T-helper 2 cell treated with Interferon-gamma antibody and Interleukin-4, amounts not matched to agents 5 μg/mL and 100 μg/mL, for 36 hours (primary cell): Measurements from ENCODE around the gene STXBP2.
"Not testable (repeated sequence)": the region's sequence is repeated elsewhere in the genome, so short reads cannot be mapped to it uniquely, and the experiment has no call there.

Experiments used
- DNase-seq: peaks from one replicate; pipeline ENCODE4 v3.0.0; 2021; ENCODE audit warnings: low spot score
- H3K27ac Mint-ChIP-seq: one replicate; pipeline ENCODE4 v1.8.0; 2021; ENCODE audit warnings: mild to moderate bottlenecking, mixed read lengths
- H3K27me3 Mint-ChIP-seq: one replicate; pipeline ENCODE4 v1.8.0; 2021; ENCODE audit warnings: low read depth, mixed read lengths
- H3K36me3 Mint-ChIP-seq: one replicate; pipeline ENCODE4 v1.8.0; 2021; ENCODE audit warnings: low read depth, mixed read lengths
- H3K4me1 Mint-ChIP-seq: one replicate; pipeline ENCODE4 v1.8.0; 2021; ENCODE audit warnings: low read depth, mixed read lengths
- H3K4me3 Mint-ChIP-seq: one replicate; pipeline ENCODE4 v1.8.0; 2022; ENCODE audit warnings: mild to moderate bottlenecking, moderate library complexity, mixed read lengths
- H3K9me3 Mint-ChIP-seq: one replicate; pipeline ENCODE4 v1.8.0; 2021; ENCODE audit warnings: mixed read lengths

STXBP2 gene

DNA sequence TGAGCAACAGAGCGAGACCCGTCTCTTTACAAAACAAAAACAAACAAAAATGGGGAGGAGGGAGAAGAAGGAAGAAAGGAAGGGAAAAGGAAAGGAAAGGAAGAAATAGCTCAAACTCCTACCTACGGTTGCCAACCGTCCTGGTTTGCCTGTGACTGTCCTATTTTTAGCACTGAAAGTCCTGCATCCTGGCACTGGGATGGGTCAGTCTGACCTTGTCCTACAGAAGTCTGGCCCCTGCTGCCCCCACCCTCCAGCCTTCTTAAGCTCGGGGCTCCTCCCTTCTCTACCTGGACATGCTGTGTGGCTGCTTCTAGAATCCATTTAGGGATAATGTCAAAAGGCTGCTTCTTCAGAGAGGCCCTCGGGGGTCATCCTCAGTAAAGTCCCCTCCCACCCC, 1.2 kb upstream of the STXBP2 start:
- Mint-ChIP-seq H3K27me3 (no peaks in the 10 kb centered on the region), H3K4me3 (peak overlapping the region; percentile 85), H3K4me1 (peaks cover 19% of the 10 kb centered on the region), H3K36me3 (peaks cover 15% of the 10 kb centered on the region), H3K27ac (peak overlapping the region; percentile 67), H3K9me3 (no peaks in the 10 kb centered on the region)
- DNase-seq = no peak

DNA sequence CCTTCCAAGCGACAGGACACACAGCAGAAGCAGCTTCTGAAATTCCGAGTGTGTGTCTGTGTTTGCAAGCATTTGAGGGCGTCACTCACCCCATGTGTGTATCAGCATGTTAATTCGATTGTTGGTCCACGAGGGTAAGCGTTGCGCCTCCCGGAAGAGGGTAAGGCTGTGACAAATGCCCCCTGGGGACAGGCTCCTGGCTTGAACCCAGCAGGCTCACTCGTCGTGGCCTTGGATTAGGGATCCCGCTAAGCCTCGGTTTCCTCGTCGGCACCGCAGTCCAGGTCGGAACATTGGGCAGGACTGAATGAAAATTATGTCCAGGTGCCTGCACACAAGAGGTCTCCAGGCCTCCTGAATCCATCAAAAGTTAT, 606 bp upstream of the STXBP2 start:
- no peak for DNase-seq
- Mint-ChIP-seq H3K27ac (peak overlapping the region; percentile 89), H3K9me3 (no peaks in the 10 kb centered on the region), H3K27me3 (no peaks in the 10 kb centered on the region), H3K4me1 (peaks cover 15% of the 10 kb centered on the region), H3K36me3 (peaks cover 15% of the 10 kb centered on the region), H3K4me3 (peak overlapping the region; percentile 85)

DNA sequence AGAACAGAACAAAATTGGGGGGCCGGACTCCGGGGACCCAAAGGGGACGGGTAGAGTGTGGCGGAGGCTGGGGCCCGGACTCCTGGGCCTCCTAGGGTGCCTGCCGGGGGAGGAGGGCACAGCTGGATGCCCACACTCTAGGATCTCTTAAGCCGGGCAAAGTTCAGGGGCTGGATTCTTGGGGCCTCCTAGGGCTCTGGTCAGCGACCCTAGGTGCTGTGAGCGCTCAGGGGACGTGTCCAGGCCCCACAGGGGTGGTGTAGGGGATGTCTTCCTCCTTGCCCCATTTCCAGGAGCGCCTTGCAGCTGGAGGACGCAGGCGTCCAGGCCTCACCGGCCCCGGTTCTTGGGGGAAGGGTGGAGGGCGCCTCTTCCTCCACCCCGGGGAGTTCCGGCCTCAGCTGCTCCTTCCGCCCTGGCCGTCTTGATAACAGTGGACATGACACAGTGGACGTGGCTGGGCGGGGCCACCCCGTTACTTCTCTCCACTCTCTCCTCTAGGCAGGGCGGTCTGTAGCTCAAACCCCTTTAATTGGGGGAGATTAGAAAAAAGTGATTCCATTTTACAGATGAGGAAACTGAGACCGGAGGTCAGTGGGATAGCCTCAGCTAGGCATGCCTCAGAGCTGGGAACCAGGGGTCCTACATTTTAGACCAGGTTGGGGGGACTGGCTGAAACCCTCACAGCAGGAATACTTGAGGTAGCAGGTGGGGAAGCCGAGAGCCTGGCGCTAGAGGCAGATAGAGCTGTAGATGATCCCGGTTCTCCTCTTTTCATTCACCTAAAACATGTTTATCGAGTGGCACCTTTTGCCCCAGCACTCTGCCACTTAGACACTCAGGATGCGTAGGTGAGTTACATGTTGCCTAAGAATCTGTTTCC, 705 bp downstream of the STXBP2 start:
- Mint-ChIP-seq H3K4me1 (peaks cover 15% of the 10 kb centered on the region), H3K36me3 (peaks cover 15% of the 10 kb centered on the region), H3K27me3 (no peaks in the 10 kb centered on the region), H3K27ac (peak overlapping the region; percentile 89), H3K4me3 (peak overlapping the region; percentile 85), H3K9me3 (no peaks in the 10 kb centered on the region)
- DNase-seq = no peak

DNA sequence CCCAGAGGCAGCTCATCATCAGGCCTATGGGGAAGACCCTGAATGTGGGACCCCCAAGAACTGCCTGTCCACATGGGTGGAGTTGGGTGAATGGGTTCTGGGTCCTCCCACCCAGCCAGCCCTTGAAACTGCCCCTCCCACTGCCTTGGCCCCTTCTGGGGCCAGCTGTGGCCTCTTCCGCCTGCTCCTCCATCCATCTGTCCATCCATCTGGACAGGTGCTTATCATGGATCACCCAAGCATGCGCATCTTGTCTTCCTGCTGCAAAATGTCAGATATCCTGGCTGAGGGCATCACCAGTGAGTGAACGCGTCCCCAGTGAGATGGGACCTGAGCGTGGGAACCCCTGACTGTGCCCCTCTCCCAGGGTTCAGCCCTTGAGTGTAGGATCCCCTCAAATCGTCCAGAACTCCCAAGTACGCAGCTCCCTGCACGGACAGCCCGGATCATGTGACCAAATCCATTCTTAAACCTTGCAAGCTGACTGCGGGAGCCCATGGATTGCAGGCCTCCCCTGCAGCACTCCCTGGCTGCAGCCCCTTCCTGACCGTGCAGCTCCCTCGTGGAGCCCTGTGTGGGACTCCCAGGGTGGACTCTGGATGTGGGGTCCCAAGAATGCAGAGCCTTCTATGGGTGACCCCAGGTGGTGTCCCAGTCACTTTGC, 2.0 kb downstream of the STXBP2 start:
- peaks cover 15% of the 10 kb centered on the region for H3K4me1 Mint-ChIP-seq
- H3K9me3 Mint-ChIP-seq = no peaks in the 10 kb centered on the region
- no peak for DNase-seq
- H3K27me3 Mint-ChIP-seq = no peaks in the 10 kb centered on the region
- H3K36me3 Mint-ChIP-seq = peaks cover 22% of the 10 kb centered on the region
- no peak overlapping the region for H3K27ac Mint-ChIP-seq
- peak overlapping the region; percentile 62 for H3K4me3 Mint-ChIP-seq

DNA sequence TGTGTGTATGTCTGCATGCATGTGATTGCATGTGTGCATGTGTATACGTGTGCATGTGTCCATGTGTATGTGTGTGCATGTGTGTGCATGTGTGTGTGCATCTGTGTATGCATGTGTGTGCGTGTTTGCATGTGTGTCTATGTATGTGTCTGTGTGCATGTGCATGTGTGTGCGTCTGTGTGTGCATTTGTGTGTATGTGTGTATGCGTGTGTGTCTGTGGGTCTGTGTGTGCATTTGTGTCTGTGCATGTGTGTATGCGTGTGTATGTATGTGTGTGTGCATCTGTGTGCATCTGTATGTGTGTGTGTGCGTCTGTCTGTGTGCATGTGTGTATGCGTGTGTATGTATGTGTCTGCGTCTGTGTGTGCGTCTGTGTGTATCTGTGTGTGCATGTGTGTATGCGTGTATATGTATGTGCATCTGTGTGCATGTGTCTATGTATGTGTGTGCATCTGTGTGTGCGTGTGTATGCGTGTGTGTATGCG, 3.0 kb downstream of the STXBP2 start:
- peaks cover 26% of the 10 kb centered on the region for H3K36me3 Mint-ChIP-seq
- no peaks in the 10 kb centered on the region for H3K9me3 Mint-ChIP-seq
- no peak overlapping the region for H3K27ac Mint-ChIP-seq
- H3K4me1 Mint-ChIP-seq = peaks cover 14% of the 10 kb centered on the region
- peak overlapping the region; percentile 2 for H3K4me3 Mint-ChIP-seq
- no peak for DNase-seq
- no peaks in the 10 kb centered on the region for H3K27me3 Mint-ChIP-seq

DNA sequence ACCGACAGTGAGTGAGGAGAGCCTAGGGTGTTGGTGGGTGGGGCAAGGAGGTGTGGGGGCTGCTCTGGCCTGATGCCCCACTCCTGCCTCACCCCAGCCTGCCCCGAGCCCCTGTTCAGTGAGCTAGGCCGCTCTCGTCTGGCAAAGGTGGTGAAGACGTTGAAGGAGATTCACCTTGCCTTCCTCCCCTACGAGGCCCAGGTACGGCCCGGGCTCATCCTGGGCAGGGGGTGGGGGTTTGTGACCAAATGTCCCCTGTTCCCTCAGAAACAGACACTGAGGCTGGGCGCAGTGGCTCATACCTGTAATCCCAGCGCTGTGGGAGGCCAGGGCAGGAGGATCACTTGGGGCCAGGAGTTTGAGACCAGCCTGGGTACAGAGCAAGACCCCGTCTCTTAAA, 3.9 kb downstream of the STXBP2 start:
- no peak overlapping the region for H3K27ac Mint-ChIP-seq

DNA sequence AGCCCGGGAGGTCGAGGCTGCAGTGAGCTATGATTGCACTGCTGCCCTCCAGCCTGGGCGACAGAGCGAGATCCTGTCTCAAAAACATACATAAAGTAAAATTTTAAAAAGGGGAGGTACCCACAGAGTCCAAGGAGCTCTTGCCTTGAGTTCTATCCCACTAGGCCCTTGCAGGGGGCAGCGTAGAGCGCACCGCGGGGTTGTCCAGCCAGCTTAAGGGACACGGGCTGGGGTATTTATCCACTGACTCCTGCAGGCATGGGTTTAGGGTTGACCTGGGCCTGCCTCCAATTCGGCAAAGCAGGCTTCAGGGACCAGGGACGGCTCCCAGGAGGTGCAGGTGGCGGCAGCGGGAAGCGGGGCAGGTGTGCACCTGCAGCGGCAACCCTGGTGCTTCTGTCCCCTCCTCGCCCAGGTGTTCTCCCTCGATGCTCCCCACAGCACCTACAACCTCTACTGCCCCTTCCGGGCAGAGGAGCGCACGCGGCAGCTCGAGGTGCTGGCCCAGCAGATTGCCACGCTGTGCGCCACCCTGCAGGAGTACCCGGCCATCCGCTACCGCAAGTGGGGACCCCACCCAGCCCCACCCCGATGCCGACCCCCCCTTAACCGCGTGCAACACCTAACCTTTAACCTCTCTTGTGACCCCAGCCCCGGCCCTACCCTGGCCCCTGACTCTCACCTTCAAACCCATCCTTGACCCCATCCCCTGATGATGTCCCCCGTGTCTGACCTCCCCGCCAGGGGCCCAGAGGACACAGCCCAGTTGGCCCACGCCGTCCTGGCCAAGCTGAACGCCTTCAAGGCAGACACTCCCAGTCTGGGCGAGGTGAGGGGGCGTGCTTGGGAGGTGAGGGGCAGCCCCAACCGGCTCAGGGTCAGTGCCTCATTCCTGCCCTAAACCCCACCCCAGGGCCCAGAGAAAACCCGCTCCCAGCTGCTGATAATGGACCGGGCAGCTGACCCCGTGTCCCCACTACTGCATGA, 4.7 kb downstream of the STXBP2 start:
- Mint-ChIP-seq H3K4me3 (no peak overlapping the region), H3K36me3 (peaks cover 30% of the 10 kb centered on the region), H3K9me3 (no peaks in the 10 kb centered on the region), H3K27me3 (no peaks in the 10 kb centered on the region), H3K27ac (no peak overlapping the region), H3K4me1 (peaks cover 15% of the 10 kb centered on the region)
- DNase-seq = no peak

More for the DNA sequence above, 3.9 kb downstream of the STXBP2 start:
- Mint-ChIP-seq H3K27me3 (no peaks in the 10 kb centered on the region), H3K36me3 (peaks cover 30% of the 10 kb centered on the region), H3K4me1 (peaks cover 15% of the 10 kb centered on the region), H3K4me3 (no peak overlapping the region), H3K9me3 (no peaks in the 10 kb centered on the region)
- no peak for DNase-seq

DNA sequence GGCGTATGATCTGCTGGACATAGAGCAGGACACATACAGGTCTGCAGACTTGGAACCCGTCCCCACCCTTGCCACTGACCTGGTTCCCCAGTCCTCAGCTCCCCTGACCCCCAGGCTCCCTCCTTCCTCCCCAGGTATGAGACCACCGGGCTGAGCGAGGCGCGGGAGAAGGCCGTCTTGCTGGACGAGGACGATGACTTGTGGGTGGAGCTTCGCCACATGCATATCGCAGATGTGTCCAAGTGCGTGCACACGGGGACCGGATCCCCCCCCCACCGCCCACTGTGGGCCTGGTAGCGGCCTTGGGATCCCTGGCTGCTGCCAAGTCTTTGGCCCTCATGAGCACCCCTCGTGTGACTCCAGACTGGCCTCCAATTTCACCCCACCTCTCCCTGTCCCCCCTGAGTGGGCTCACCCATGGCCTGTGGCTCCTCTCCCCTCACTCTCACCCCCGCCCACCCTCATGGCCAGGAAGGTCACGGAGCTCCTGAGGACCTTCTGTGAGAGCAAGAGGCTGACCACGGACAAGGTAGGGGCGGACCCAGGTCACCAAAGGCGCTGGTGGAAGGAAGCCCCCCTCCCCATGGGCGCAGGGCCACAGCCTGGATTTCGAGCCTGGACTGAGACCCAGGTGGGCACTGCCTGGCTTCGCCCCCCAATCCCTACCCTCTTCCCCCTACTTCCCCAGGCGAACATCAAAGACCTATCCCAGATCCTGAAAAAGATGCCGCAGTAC, 5.6 kb downstream of the STXBP2 start:
- peaks cover 30% of the 10 kb centered on the region for H3K36me3 Mint-ChIP-seq
- no peak overlapping the region for H3K4me3 Mint-ChIP-seq
- no peak overlapping the region for H3K27ac Mint-ChIP-seq
- no peaks in the 10 kb centered on the region for H3K27me3 Mint-ChIP-seq
- DNase-seq = no peak
- no peaks in the 10 kb centered on the region for H3K9me3 Mint-ChIP-seq
- peaks cover 13% of the 10 kb centered on the region for H3K4me1 Mint-ChIP-seq

DNA sequence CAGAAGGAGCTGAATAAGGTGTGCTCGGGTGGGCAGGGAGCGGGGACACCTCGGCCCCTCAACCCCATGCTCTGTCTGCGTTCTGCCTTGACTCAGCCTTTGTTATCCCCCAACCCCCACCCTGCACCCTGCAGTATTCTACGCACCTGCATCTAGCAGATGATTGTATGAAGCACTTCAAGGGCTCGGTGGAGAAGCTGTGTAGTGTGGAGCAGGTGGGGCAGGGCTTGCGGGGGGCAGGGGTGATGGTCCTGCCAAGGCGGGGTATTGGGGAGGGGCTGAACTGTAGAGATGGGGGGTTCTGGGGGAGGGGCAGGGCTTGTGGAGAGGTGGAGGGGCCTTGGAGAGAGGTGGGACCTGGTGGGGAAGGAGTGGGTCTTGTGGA, 6.1 kb downstream of the STXBP2 start:
- Mint-ChIP-seq H3K27ac (no peak overlapping the region), H3K36me3 (peaks cover 32% of the 10 kb centered on the region), H3K4me3 (no peak overlapping the region), H3K27me3 (no peaks in the 10 kb centered on the region), H3K4me1 (peaks cover 11% of the 10 kb centered on the region), H3K9me3 (no peaks in the 10 kb centered on the region)
- no peak for DNase-seq

DNA sequence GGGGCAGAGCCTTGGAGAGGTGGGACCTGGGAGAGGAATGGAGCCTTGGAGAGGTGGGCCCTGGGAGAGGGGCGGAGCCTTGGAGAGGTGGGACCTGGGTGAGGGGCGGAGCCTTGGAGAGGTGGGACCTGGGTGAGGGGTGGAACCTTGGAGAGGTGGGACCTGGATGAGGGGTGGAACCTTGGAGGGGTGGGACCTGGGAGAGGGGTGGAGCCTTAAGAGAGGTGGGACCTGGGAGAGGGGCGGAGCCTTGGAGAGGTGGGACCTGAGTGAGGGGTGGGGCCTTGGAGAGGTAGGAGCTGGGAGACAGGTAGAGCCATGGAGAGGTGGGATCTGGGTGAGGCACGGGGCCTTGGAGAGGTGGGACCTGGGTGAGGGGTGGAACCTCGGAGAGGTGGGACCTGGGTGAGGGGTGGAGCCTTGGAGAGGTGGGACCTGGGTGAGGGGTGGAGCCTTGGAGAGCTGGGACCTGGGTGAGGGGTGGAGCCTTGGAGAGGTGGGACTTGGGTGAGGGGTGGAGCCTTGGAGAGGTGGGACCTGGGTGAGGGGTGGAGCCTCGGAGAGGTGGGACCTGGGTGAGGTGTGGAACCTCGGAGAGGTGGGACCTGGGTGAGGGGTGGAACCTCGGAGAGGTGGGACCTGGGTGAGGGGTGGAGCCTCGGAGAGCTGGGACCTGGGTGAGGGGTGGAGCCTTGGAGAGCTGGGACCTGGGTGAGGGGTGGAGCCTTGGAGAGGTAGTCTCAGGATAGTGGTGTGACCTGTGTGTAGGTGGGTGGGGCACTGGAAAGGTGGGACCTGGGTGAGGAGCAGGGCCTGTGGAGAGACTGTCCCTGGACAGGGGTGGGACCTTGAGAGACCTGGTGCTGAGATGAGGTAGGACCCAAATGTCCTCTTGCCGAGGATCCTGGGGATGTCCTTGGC, 7.0 kb downstream of the STXBP2 start:
- peaks cover 32% of the 10 kb centered on the region for H3K36me3 Mint-ChIP-seq
- H3K27ac Mint-ChIP-seq, H3K27me3 Mint-ChIP-seq, H3K9me3 Mint-ChIP-seq, H3K4me1 Mint-ChIP-seq, DNase-seq, H3K4me3 Mint-ChIP-seq: not testable (repeated sequence)

DNA sequence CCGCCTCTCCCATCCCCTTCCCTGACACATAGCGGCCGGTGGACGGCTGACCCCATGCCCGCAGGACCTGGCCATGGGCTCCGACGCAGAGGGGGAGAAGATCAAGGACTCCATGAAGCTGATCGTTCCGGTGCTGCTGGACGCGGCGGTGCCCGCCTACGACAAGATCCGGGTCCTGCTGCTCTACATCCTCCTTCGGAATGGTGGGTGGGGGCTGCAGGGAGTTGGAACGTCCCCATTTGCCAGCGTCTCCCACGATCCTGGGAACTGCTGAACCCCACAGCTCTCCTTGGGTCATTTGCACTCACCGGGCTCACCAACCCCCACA, 7.6 kb downstream of the STXBP2 start:
- no peak overlapping the region for H3K4me3 Mint-ChIP-seq
- H3K9me3 Mint-ChIP-seq = no peaks in the 10 kb centered on the region
- H3K27ac Mint-ChIP-seq = no peak overlapping the region
- peaks cover 7% of the 10 kb centered on the region for H3K4me1 Mint-ChIP-seq
- H3K27me3 Mint-ChIP-seq = no peaks in the 10 kb centered on the region
- H3K36me3 Mint-ChIP-seq = peaks cover 29% of the 10 kb centered on the region
- no peak for DNase-seq

DNA sequence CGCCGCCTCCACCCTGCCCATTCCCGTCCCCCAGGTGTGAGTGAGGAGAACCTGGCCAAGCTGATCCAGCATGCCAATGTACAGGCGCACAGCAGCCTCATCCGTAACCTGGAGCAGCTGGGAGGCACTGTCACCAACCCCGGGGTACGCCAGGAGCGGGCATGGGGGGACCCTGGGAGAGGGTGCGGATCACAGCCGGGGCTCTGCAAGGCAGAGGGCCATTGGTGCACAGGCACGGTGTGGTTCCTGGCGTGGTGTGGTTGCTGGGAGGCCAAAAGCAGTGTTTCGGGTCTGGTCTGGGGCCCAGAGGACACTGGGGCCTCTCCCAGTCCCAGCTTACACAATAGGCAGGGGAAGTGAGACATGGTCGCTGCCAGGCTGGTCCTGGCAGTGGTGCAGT, 8.3 kb downstream of the STXBP2 start:
- no peaks in the 10 kb centered on the region for H3K27me3 Mint-ChIP-seq
- no peak overlapping the region for H3K4me3 Mint-ChIP-seq
- no peak overlapping the region for H3K27ac Mint-ChIP-seq

More for the DNA sequence above, 8.3 kb downstream of the STXBP2 start:
- DNase-seq = no peak
- peaks cover 3% of the 10 kb centered on the region for H3K4me1 Mint-ChIP-seq
- H3K36me3 Mint-ChIP-seq = peaks cover 22% of the 10 kb centered on the region
- no peaks in the 10 kb centered on the region for H3K9me3 Mint-ChIP-seq
